ENCODE data around the gene SAPCD2.
A peak's percentile ranks its signal among the peaks of the same experiment; 100 is the strongest.

Gene SAPCD2

DNA sequence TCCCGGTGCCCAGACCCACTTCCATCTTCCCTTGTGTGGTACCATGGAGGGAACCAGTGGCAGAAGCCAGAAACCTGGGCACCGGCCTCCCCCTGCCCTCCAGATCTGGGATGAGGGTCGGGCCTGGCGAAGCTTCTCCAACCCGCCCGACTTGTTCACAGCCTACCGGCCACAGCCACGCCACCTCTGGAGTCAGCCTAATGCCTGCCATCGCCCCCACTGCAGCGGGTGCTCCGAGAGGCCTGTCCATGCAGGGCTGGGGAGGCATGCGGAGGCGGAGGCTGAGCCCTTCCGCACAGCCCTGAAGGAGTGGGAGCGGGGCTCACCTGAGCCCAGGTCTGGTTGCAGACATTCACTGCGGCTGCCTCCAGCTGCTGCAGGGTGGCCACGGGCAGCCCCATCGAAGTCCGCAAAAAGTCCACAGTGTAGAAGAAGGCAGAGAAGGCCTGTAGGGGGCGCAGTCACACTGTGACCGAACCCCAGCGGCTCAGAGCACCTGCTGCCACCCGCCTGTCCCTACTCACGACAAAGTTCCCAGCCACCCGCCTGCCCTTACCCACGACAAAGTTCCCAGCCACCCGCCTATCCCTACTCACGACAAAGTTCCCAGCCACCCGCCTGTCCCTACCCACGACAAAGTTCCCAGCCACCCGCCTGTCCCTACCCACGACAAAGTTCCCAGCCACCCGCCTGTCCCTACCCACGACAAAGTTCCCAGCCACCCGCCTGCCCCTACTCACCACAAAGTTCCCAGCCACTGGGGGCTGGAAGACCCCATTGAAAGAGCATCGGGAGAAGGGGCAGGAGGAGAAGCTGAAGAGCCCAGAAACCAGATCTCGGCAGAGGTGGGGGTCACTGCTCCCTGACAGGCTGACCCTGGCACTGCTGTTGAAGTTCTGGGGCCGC, 20.6 kb downstream of the SAPCD2 start:
- DNase-seq (ENCODE audit: low read depth in 4 of 4, low spot score in 1 of 4), result peak in 1 of 4 experiments; percentile 43

- DNase-seq (ENCODE audit: low read depth in 4 of 4, low spot score in 1 of 4), result no peak
Observed at GRCh38 chr9:137048655-137049543, 21.5 kb downstream of the SAPCD2 start.

DNA sequence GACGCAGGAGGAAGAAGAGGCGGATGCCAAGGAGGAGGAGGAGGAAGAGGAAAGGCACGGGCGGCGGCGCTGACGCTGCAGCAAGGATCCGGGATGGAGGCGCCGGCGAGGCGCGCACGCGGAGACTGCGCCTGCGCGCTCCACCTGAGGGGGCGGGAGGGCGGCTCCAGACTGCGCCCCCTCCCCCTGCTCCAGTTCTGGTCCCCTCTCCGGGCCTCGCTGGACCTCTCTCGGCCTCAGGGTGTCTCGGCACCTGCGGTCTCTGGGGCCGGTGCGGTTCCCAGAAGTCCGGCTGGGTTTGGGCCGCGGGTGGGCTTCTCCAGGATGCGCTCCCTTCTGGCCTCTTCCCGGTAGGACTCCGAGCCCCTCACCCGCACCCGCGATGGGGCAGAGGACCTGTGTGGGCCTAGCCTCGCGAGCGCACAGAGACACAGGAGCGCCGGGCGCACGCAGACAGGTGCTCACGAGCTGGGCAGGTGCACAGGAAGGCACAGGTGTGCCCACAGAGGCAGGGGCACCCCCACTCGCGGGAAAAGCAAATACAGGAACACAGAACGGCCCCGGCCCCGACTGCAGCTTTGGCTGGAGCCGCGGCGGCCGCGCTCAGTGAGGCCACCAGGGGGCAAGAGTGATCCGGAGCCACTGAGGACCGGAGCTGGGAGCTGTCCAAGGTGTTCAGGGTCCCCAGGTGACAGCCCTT, 24.1 kb downstream of the SAPCD2 start, which contains the start of gene NPDC1:
Gene NPDC1, minus strand, starts transcription at position 90 of the 700 bp plus-strand sequence. CDS start 188 bp downstream, outside the sequence.
- peak; percentile 60 to 75 (median 70) for DNase-seq (ENCODE audit: low read depth in 4 of 4, low spot score in 1 of 4)

GRCh38 chr9:137045294-137046087, 24.9 kb downstream of the SAPCD2 start:
- DNase-seq (ENCODE audit: low read depth in 4 of 4, low spot score in 1 of 4), result no peak

DNA sequence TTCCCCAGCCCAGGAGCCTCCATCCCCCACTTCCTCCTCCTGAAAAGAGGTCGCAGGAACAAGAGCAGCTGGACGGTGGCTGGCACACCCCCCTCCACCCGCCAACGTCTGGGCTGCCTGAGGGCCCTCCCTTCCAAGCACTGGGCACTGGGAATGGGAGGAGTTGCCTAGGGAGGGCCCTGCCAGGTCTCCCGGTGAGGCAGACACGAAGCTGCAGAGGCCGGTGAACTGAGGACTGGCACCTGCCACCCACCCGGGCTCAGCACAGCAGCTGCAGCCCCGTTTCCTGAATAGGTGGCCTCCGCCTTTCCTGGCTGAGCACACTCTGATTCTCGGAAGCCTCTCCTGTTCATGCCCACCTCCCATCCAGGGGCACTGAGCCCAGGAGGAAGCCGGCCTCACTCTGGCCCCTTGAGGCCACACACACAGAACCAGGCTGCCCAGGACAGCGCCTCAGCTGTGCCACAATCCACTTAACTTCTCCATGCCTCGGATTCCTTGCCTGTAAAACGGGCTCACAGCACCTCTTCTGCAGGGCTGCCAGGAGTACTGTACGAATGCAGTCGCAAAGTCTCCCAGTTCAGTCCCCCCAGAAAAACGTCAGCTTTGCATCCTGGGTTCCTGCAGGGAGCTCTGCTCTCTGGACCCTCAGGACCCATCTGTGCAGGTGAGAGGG, 25.7 kb downstream of the SAPCD2 start:
- no peak for DNase-seq (ENCODE audit: low read depth in 4 of 4, low spot score in 1 of 4)

- no peak for DNase-seq (ENCODE audit: low read depth in 4 of 4, low spot score in 1 of 4)
Observed at GRCh38 chr9:137044037-137044436, 26.3 kb downstream of the SAPCD2 start.

GRCh38 chr9:137042751-137043727, 27.3 kb downstream of the SAPCD2 start:
- DNase-seq (ENCODE audit: low read depth in 4 of 4, low spot score in 1 of 4), result no peak

- no peak for DNase-seq (ENCODE audit: low read depth in 4 of 4, low spot score in 1 of 4)
Observed at GRCh38 chr9:137041124-137041523, 29.2 kb downstream of the SAPCD2 start.

DNA sequence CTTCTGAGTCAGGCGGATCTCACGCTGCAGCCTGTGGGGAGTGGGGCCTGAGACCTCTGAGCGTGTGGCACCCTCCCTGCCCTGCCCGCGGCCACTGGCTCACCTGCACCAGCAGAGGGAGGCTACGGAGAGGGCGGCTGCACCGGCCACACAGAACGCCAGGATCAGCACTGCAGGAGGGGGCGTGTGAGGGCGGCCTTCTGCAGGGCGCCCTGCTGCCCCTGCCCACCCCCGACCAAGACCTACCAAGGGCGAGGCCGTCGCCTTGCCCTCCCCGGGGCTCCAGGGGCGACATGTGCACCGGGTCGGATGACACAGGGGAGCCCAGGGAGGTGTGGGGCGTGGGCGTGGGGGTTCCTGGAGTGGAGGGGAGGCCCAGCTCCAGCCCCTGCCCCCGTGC, 29.8 kb downstream of the SAPCD2 start:
- no peak for DNase-seq (ENCODE audit: low read depth in 4 of 4, low spot score in 1 of 4)

- DNase-seq (ENCODE audit: low read depth in 4 of 4, low spot score in 1 of 4), result no peak
Observed at GRCh38 chr9:137039611-137040366, 30.6 kb downstream of the SAPCD2 start.

DNA sequence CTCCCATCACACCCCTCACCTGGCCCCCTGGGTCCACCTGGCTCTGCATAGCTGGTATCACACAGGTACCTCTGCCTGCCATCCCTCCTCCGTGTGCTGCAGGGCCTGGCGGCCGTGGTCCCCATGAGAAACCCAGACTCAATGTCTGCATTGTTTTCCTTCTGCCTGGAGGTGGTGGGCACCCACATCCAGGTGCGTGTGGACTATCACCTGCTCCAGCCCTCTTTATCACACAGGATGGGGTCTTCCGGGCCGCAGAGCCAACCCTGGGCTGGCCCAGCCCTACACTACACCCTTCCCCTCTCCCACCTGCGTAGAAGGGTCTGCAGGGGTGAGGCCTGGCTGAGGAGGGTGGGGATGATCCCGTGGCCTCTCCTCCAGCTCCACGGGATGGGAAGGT, 31.4 kb downstream of the SAPCD2 start:
- no peak for DNase-seq (ENCODE audit: low read depth in 4 of 4, low spot score in 1 of 4)

- no peak for DNase-seq (ENCODE audit: low read depth in 4 of 4, low spot score in 1 of 4)
Observed at GRCh38 chr9:137037483-137037882, 32.9 kb downstream of the SAPCD2 start.

GRCh38 chr9:137037035-137037434, 33.3 kb downstream of the SAPCD2 start:
- DNase-seq (ENCODE audit: low read depth in 4 of 4, low spot score in 1 of 4), result no peak

DNA sequence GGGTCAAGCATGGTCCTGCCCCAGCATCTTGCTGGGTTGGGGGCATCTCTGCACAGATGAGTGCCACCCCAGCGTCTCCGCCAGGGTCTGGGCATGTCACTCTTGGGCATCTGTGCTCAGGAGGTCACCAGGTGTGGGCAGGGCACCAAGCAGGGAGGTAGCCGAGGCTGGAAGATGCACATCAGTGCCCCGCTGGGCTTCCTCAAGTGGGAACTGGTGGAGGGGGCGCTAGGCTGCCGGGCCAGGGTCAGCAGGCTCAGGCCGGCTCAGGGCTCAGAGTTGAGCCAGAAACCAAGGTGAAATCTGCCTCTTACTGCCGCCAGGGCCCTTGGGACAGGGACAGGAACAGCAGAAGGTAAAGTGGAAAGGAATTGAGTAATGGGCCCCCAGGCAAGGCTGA, 34.4 kb downstream of the SAPCD2 start:
- no peak for DNase-seq (ENCODE audit: low read depth in 4 of 4, low spot score in 1 of 4)

DNA sequence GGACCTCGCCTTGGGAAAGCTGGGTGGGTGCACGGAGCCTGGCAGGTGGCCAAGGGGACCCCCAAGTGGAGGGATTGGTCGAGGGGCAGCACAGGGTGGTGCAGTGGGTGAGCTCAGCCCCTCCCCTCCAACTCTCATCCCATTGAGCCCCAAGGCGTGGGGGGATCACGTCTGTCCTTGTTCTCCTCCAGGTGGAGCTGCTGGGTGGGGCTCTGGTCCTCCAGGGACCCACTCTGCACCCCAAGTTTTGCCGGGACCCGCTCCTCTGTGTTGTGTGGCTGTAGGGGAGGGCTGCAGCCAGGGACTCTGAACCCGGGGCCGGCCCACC, 34.9 kb downstream of the SAPCD2 start:
- DNase-seq (ENCODE audit: low read depth in 4 of 4, low spot score in 1 of 4), result no peak

GRCh38 chr9:137034709-137035506, 35.4 kb downstream of the SAPCD2 start:
- peak; percentile 71 to 84 (median 78) for DNase-seq (ENCODE audit: low read depth in 4 of 4, low spot score in 1 of 4)

DNA sequence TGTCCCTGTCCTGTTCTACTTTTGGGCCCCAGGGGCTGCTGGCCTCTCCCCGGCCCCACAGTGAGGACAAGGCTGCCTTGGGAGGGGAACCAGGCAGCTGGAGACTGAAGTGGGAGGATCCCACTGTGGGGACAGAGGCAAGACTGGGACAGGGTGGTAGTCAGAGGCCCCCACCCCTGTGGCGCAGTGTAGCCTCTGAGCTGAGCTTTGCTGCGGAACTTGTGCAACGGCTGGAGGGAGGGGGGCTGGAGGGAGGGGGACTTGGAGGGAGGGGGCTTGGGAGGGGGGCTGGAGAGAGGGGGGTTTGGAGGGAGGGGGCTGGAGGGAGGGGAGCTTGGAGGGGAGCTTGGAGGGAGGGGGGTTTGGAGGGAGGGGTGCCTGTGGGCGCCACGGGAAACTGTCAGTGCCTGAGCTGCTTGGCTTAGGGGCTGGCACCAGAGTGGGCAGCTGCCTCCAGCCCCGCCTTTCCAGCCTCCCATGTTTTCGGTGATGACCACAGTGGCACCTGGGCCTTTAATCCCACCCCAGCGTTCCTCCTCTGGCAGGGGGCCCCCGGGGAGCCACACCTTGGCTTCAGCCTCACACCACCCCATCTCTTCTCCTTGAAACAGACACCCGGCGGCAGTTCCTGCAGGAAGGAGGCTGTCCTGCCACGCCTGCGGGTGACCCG, 36.2 kb downstream of the SAPCD2 start:
- DNase-seq (ENCODE audit: low read depth in 4 of 4, low spot score in 1 of 4), result no peak
